Transverse colon (tissue), 4 donors: Measurements from ENCODE around the gene SUDS3. TPM values are rescaled to one million over a fixed set of nuclear protein-coding genes. Genes with fewer than 3 reads are reported as not detected.

Experiments
- DNase-seq: peaks from one replicate; pipeline ENCODE4 v3.0.0-alpha.2; 2019
- H3K27ac ChIP-seq, 4 donors: fragments of 200-600 bp; sonication (generic); 2 replicates each; pipeline ENCODE4 v1.5.1; 2016 to 2018; ENCODE audit warnings: inconsistent platforms in 4 of 4
- H3K27me3 ChIP-seq: fragments of 200-600 bp; sonication (generic); 2 replicates; pipeline ENCODE4 v1.5.1; 2017; ENCODE audit warnings: inconsistent platforms
- H3K36me3 ChIP-seq, 4 donors: fragments of 200-600 bp; sonication (generic); 2 replicates each; pipeline ENCODE4 v1.5.1; 2017 to 2019; ENCODE audit warnings: inconsistent platforms in 4 of 4
- H3K4me1 ChIP-seq, 4 donors: fragments of 200-600 bp; sonication (generic); 2 replicates each; pipeline ENCODE4 v1.5.1; 2017 to 2020; ENCODE audit warnings: inconsistent platforms in 4 of 4
- H3K4me3 ChIP-seq, 4 donors: fragments of 200-600 bp; sonication (generic); 1 replicate in 1 of 4; 2 replicates in 3 of 4; pipeline versions ENCODE4 v1.5.1 to v1.6.1; 2017 to 2019; ENCODE audit warnings: inconsistent platforms in 4 of 4
- H3K9me3 ChIP-seq, 2 donors: fragments of 200-600 bp; sonication (generic); 2 replicates each; pipeline ENCODE4 v1.5.1; 2017 to 2019; ENCODE audit warnings: inconsistent platforms in 2 of 2
- CTCF ChIP-seq, 5 experiments: fragments of 200-600 bp in 3 of 5; fragments of 450-650 bp in 2 of 5; sonication (generic) in 3 of 5; IDR thresholded peaks; 1 replicate in 2 of 5; 2 replicates in 3 of 5; pipeline ENCODE4 v1.5.1; 2016 to 2017; ENCODE audit warnings: antibody characterized with exemption in 5 of 5, inconsistent platforms in 3 of 5, mild to moderate bottlenecking in 2 of 5, moderate library complexity in 1 of 5
- EP300 ChIP-seq: sonication (generic); formaldehyde crosslinking; IDR thresholded peaks from one replicate; pipeline ENCODE4 v1.6.1; 2017; ENCODE audit warnings: antibody characterized with exemption, low read depth
- POLR2A ChIP-seq: fragments of 450-650 bp; IDR thresholded peaks from one replicate; pipeline ENCODE4 v1.6.1; 2016; ENCODE audit warnings: antibody characterized with exemption, mild to moderate bottlenecking, moderate library complexity
- POLR2AphosphoS5 ChIP-seq, 3 donors: sonication (generic); formaldehyde crosslinking; IDR thresholded peaks; one replicate each; pipeline ENCODE4 v1.6.1; 2016; ENCODE audit warnings: antibody characterized with exemption in 3 of 3
- WGBS, 2 donors: methylation state at CpG; one replicate each; pipeline ENCODE4 v1.1.5; 2018; ENCODE audit warnings: low coverage in 1 of 2; 5-methylcytosine and 5-hydroxymethylcytosine counted together
- in situ Hi-C, 4 donors: fragments of 200-750 bp; cut with MboI; loops; one replicate each; pipeline versions ENCODE4 v1.15.0 to v1.15.1; 2017; ENCODE audit warnings: low sequenced_read_pairs in 3 of 4, low pct_ligation_motif_present in 1 of 4, low pct_unique_long_range_greater_than_20kb in 1 of 4
- intact Hi-C: fragments of 100-400 bp; cut with DNase I; formaldehyde crosslinking; loops from one replicate; pipeline ENCODE4 v1.15.1; 2023; ENCODE audit warnings: low total_unique reads
- total RNA-seq, 4 donors: library from RNA; depleted of rRNA; stranded (reverse); fragments of >200 nt; gene quantifications; one replicate each; pipeline ENCODE4 v1.1.0, GENCODE V29; 2016

The SUDS3 gene
- total RNA-seq, 4 donors from 2014 or later = 27.5 to 63.4 (median 45.7) TPM

GRCh38 chr12:118430516-118430915 lies 54.2 kb downstream of the SUDS3 start:
- Histone ChIP-seq H3K27ac (no peak overlapping the region), H3K4me3 (no peak overlapping the region)
- intact Hi-C loops = no loop called here

GRCh38 chr12:118432812-118433545 lies 56.6 kb downstream of the SUDS3 start:
- Histone ChIP-seq H3K27ac (no peak overlapping the region), H3K27me3 (no peaks in the 10 kb centered on the region), H3K36me3 (no peaks in the 10 kb centered on the region), H3K4me1 (peaks cover 0 to 13% (median 0%) of the 10 kb centered on the region in 4 donors), H3K9me3 (no peaks in the 10 kb centered on the region), H3K4me3 (no peak overlapping the region)
- 32 to 35% methylated on average over 4 to 5 of the region's 5 CpGs for WGBS, 2 donors
- peak; percentile 12 for DNase-seq
- intact Hi-C loops (no loop called here), in situ Hi-C loops (no loop called here)
- no peak for TF ChIP-seq POLR2A
- no peak for TF ChIP-seq EP300
- TF ChIP-seq POLR2AphosphoS5 (IDR thresholded peaks at IDR 0.05) = no peak
- no peak for TF ChIP-seq CTCF (IDR thresholded peaks at IDR 0.05)

More at GRCh38 chr12:118430516-118430915, 54.2 kb downstream of the SUDS3 start:
- Histone ChIP-seq H3K9me3 (no peaks in the 10 kb centered on the region), H3K36me3 (no peaks in the 10 kb centered on the region), H3K27me3 (no peaks in the 10 kb centered on the region), H3K4me1 (peaks cover 0 to 13% (median 0%) of the 10 kb centered on the region in 4 donors)
- in situ Hi-C loops = no loop called here
- TF ChIP-seq CTCF (IDR thresholded peaks at IDR 0.05) (no peak), POLR2AphosphoS5 (IDR thresholded peaks at IDR 0.05) (no peak)
- WGBS, 2 donors = 70 to 83% methylated on average over 4 of the region's 4 CpGs
- no peak for DNase-seq

GRCh38 chr12:118436002-118436730 lies 59.8 kb downstream of the SUDS3 start:
- peaks cover 0 to 7% (median 0%) of the 10 kb centered on the region in 4 donors for H3K4me1 ChIP-seq
- no peak overlapping the region for H3K27ac ChIP-seq
- no peak overlapping the region for H3K4me3 ChIP-seq
- TF ChIP-seq POLR2A (no peak), CTCF (IDR thresholded peaks at IDR 0.05) (peak in 3 of 5 experiments; percentile 14 to 21 (median 20))
- H3K36me3 ChIP-seq = no peaks in the 10 kb centered on the region
- H3K9me3 ChIP-seq = no peaks in the 10 kb centered on the region
- intact Hi-C loops = no loop called here
- no peak for DNase-seq
- 73% methylated on average over 10 of the region's 10 CpGs; no CpG with 5 or more reads in 1 of the 2 donors for WGBS, 2 donors
- in situ Hi-C loops = no loop called here
- no peaks in the 10 kb centered on the region for H3K27me3 ChIP-seq

- H3K27me3 ChIP-seq = no peaks in the 10 kb centered on the region
- in situ Hi-C loops = no loop called here
- intact Hi-C loops = no loop called here
- H3K36me3 ChIP-seq = no peaks in the 10 kb centered on the region
- no peak for DNase-seq
- H3K27ac ChIP-seq = no peak overlapping the region
- peaks cover 0 to 7% (median 0%) of the 10 kb centered on the region in 4 donors for H3K4me1 ChIP-seq
- TF ChIP-seq POLR2A (no peak), POLR2AphosphoS5 (IDR thresholded peaks at IDR 0.05) (no peak), CTCF (IDR thresholded peaks at IDR 0.05) (no peak), EP300 (no peak)
- H3K9me3 ChIP-seq = no peaks in the 10 kb centered on the region
- 25 to 45% methylated on average over 1 to 2 of the region's 2 CpGs for WGBS, 2 donors
- H3K4me3 ChIP-seq = no peak overlapping the region
Observed at GRCh38 chr12:118436986-118437385, 60.6 kb downstream of the SUDS3 start.
